ENCODE data around the gene ADAMTS2. TPM values are rescaled to one million over a fixed set of nuclear protein-coding genes. Genes with fewer than 3 reads are reported as not detected.

ADAMTS2 gene
- total RNA-seq, 1 experiment from 2014 or later: not detected

GRCh38 chr5:179254638-179255271, 90.5 kb downstream of the ADAMTS2 start:
- no peak for DNase-seq
- H3K27ac ChIP-seq: no peak overlapping the region
- no peaks in the 10 kb centered on the region for H3K27me3 ChIP-seq
- no peaks in the 10 kb centered on the region for H3K9me3 ChIP-seq (replicated peaks)
- no peaks in the 10 kb centered on the region for H3K36me3 ChIP-seq
- H3K4me1 ChIP-seq: no peaks in the 10 kb centered on the region
- H3K4me3 ChIP-seq: no peak overlapping the region

- DNase-seq: no peak
- H3K27me3 ChIP-seq: no peaks in the 10 kb centered on the region
- H3K27ac ChIP-seq: no peak overlapping the region
- no peaks in the 10 kb centered on the region for H3K9me3 ChIP-seq (replicated peaks)
- H3K4me3 ChIP-seq: no peak overlapping the region
- no peaks in the 10 kb centered on the region for H3K36me3 ChIP-seq
- H3K4me1 ChIP-seq: no peaks in the 10 kb centered on the region
Measured at GRCh38 chr5:179253730-179254129, 91.5 kb downstream of the ADAMTS2 start.

- Histone ChIP-seq H3K4me3 (no peak overlapping the region), H3K9me3 (replicated peaks) (no peaks in the 10 kb centered on the region), H3K36me3 (no peaks in the 10 kb centered on the region), H3K27me3 (no peaks in the 10 kb centered on the region), H3K4me1 (no peaks in the 10 kb centered on the region), H3K27ac (no peak overlapping the region)
- no peak for DNase-seq
Measured at GRCh38 chr5:179251276-179251969, 93.8 kb downstream of the ADAMTS2 start.

GRCh38 chr5:179250561-179251225, 94.6 kb downstream of the ADAMTS2 start:
- no peak for DNase-seq
- Histone ChIP-seq H3K4me3 (no peak overlapping the region), H3K4me1 (no peaks in the 10 kb centered on the region), H3K27me3 (no peaks in the 10 kb centered on the region), H3K9me3 (replicated peaks) (no peaks in the 10 kb centered on the region), H3K27ac (no peak overlapping the region), H3K36me3 (no peaks in the 10 kb centered on the region)

DNA sequence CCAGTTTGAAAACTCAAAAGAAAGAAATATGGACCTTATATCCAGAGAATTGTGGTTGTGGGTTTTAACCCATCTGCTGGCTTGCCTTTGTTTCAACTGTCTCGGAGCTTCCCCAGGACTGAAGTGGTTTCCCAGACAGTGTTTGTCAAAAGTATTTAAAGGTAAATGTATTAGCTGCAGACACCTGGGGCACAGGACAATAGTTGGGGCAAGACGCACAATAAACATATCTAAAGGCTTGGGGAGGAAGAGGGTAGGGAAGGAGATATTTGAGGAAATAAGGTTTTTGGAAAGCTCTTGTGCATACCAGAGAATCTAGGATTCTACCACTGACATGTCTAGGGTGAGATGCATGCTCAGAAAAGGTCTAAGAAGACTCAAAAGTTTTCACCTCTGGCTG, 99.0 kb downstream of the ADAMTS2 start:
- no peak overlapping the region for H3K4me3 ChIP-seq
- H3K4me1 ChIP-seq: no peaks in the 10 kb centered on the region
- H3K36me3 ChIP-seq: no peaks in the 10 kb centered on the region
- no peaks in the 10 kb centered on the region for H3K9me3 ChIP-seq (replicated peaks)
- DNase-seq: no peak
- H3K27ac ChIP-seq: no peak overlapping the region
- no peaks in the 10 kb centered on the region for H3K27me3 ChIP-seq

GRCh38 chr5:179245031-179245430, 100.2 kb downstream of the ADAMTS2 start:
- H3K4me1 ChIP-seq: no peaks in the 10 kb centered on the region
- H3K27me3 ChIP-seq: no peaks in the 10 kb centered on the region
- no peak overlapping the region for H3K27ac ChIP-seq
- H3K9me3 ChIP-seq (replicated peaks): no peaks in the 10 kb centered on the region
- no peak overlapping the region for H3K4me3 ChIP-seq
- no peaks in the 10 kb centered on the region for H3K36me3 ChIP-seq
- no peak for DNase-seq

DNA sequence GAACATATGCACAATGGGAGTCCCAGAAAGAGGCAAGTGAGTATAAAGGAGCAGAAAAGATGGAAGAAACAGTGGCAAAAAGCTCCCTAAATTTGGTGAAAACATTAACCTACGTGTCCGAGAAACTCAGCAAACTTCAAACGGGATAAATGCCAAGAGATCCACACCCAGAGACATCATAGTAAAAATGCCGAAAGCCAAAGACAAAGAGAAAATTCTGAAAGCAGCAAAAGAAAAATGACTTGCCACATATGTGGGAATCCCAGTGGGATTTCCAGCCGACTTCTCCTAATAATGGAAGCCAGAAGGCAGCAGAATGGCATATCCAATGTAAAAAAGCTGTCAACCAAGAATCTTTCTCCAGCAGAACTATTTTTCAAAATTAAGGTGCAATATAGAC, 101.2 kb downstream of the ADAMTS2 start:
- H3K27ac ChIP-seq: no peak overlapping the region
- H3K9me3 ChIP-seq (replicated peaks): no peaks in the 10 kb centered on the region
- H3K4me3 ChIP-seq: no peak overlapping the region
- no peaks in the 10 kb centered on the region for H3K27me3 ChIP-seq
- H3K36me3 ChIP-seq: no peaks in the 10 kb centered on the region
- no peaks in the 10 kb centered on the region for H3K4me1 ChIP-seq
- no peak for DNase-seq

DNA sequence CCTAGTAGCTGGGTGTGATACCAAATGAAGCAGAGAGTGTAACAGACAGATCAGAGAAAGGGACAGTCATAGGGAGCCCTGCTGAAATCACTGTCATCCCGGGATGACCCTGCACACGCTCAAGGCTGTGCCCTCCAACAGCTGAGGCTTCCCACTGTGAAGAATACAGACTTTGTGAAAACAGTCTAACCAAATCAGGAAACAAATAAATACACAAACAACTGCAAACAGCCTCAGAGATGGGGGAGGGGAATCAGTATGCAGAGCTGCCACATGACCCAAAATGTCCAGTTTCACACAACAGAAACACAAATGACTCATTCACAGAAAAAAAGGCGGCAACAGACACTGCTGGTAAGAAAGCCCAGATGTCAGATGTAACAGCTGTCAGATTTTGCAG, 101.9 kb downstream of the ADAMTS2 start:
- H3K27me3 ChIP-seq: no peaks in the 10 kb centered on the region
- H3K4me3 ChIP-seq: no peak overlapping the region
- no peaks in the 10 kb centered on the region for H3K4me1 ChIP-seq
- no peak overlapping the region for H3K27ac ChIP-seq
- peak in 1 of 2 experiments; percentile 18 for DNase-seq
- H3K9me3 ChIP-seq (replicated peaks): no peaks in the 10 kb centered on the region
- no peaks in the 10 kb centered on the region for H3K36me3 ChIP-seq

DNA sequence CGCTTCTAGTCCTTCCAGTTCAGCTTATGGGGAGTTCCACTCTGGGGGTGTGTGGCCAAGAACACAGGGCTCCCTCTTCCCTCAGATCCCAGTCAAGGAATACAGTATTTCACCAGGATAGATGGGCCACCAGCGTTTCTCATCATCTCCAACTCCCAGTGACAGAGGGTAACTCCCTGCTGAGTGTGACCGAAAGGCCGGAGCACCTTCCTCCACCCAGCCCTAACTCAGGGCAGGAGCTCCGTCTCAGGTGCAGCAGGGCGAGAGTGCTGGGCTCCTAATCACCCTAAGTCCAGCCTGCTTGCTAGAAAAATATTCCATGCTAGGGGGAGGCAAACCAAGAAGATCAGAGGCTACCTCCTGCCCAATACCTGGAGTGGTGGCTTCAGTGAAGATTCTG, 102.6 kb downstream of the ADAMTS2 start:
- no peaks in the 10 kb centered on the region for H3K27me3 ChIP-seq
- H3K9me3 ChIP-seq (replicated peaks): no peaks in the 10 kb centered on the region
- H3K27ac ChIP-seq: no peak overlapping the region
- no peaks in the 10 kb centered on the region for H3K4me1 ChIP-seq
- no peak for DNase-seq
- H3K4me3 ChIP-seq: no peak overlapping the region
- no peaks in the 10 kb centered on the region for H3K36me3 ChIP-seq

- no peak for DNase-seq
- H3K4me3 ChIP-seq: no peak overlapping the region
- H3K4me1 ChIP-seq: no peaks in the 10 kb centered on the region
- H3K27ac ChIP-seq: no peak overlapping the region
- H3K36me3 ChIP-seq: no peaks in the 10 kb centered on the region
- no peaks in the 10 kb centered on the region for H3K27me3 ChIP-seq
- H3K9me3 ChIP-seq (replicated peaks): no peaks in the 10 kb centered on the region
Measured at GRCh38 chr5:179241764-179242370, 103.4 kb downstream of the ADAMTS2 start.

DNA sequence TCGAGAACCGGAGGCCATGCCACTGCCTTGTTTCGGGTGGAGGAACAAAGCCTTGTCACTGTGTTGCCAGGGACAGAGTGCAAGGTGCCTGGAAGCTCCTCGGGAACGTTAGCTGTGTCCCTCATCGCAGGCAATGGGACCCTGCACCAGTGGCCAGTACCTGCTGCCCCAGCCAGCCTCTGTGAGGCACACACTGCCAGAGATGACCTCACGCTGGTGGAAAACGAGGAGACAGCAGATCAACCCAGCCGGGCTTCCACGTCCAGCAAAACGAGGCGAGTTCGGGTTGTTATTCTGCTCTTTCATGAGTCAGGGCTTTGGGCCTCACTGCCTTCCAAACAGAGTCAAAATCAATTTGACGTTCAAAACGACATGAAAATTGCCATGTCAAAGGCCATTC, 104.1 kb downstream of the ADAMTS2 start:
- H3K9me3 ChIP-seq (replicated peaks): no peaks in the 10 kb centered on the region
- no peak for DNase-seq
- no peaks in the 10 kb centered on the region for H3K27me3 ChIP-seq
- H3K4me1 ChIP-seq: no peaks in the 10 kb centered on the region
- H3K27ac ChIP-seq: no peak overlapping the region
- H3K36me3 ChIP-seq: no peaks in the 10 kb centered on the region
- H3K4me3 ChIP-seq: no peak overlapping the region

DNA sequence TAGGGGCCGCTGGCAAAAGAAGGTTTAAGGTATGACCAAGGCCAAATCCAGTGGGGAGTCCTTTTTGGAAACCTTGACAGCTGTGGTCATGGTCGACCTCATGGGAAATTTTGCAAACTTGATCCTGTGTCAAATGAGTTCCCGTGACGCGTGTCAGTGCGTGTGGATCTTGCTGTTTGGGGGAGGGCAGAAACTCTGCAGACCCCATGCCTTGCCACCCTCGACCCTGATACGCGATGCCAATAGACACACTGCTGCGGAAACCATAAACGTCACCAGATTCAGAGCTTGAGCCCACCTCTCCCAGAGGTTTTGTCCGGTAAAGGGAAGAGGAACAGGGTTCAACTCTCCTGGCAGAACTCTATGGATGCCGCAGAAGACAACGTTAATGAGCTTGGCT, 104.7 kb downstream of the ADAMTS2 start:
- no peaks in the 10 kb centered on the region for H3K36me3 ChIP-seq
- DNase-seq: no peak
- no peaks in the 10 kb centered on the region for H3K4me1 ChIP-seq
- no peaks in the 10 kb centered on the region for H3K27me3 ChIP-seq
- H3K27ac ChIP-seq: no peak overlapping the region
- no peaks in the 10 kb centered on the region for H3K9me3 ChIP-seq (replicated peaks)
- H3K4me3 ChIP-seq: no peak overlapping the region

DNA sequence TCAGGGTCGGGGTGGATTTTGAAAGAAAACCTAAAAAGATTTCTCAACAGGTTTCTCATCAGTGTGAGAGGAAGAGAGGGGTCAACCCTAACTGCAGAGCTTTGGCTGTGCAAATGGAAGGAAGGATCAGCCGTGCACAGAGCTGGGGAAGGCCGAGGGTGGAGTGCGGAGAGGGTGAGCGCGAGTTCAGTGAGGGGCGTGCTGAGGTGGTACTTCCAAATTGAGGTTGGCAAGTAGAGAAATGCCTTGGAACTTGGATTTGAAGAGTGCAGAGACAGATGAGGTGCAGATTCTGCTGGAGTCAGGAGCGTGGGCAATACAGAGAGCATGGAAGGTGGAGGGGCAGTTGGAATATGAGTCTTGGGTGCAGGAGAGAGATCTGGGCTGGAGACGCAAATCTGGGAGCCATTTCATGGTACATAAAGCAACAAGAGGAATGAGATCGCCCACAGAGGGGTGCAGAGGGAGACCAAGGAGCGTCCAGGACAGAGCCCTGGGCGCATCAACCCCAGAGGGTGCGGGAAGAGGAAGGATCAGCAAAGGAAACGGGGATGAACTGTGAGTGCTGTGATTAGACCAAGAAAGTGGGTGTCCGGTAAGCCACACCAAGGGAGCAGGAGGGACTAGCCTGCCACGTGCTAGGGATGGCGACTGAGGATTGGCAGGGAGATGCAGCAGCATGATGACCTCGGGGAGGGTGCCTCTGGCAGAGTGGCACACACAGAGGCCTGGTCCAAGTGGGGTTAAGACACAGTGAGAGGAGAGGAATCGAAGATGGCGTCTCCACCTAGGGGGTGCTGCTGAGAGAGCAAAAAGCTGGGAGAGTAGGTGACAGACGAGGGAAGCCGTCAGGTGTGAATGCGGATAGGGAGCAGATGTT, 105.8 kb downstream of the ADAMTS2 start:
- H3K27me3 ChIP-seq: no peaks in the 10 kb centered on the region
- H3K4me3 ChIP-seq: no peak overlapping the region
- H3K36me3 ChIP-seq: no peaks in the 10 kb centered on the region
- H3K9me3 ChIP-seq (replicated peaks): no peaks in the 10 kb centered on the region
- H3K4me1 ChIP-seq: no peaks in the 10 kb centered on the region
- H3K27ac ChIP-seq: no peak overlapping the region
- no peak for DNase-seq

DNA sequence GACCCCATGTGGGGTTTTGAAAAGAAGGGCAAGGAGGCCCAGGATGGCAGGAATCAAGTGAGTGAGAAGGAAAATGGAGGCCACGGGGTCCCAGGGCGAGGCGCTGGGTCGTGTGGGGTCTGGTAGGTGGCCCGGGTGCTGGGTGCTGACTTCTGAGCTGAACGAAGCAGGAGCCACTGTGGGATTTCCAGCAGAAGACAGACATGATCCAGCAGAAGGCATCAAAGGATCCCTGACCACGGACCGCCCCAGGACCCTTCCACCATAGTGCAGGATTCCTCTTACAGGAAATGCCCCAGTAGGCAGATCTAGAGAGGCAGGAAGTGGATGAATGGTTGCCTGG, 106.7 kb downstream of the ADAMTS2 start:
- H3K9me3 ChIP-seq (replicated peaks): no peaks in the 10 kb centered on the region
- DNase-seq: no peak

More for the DNA sequence above, 106.7 kb downstream of the ADAMTS2 start:
- Histone ChIP-seq H3K27me3 (no peaks in the 10 kb centered on the region), H3K4me3 (no peak overlapping the region), H3K27ac (no peak overlapping the region), H3K36me3 (no peaks in the 10 kb centered on the region), H3K4me1 (no peaks in the 10 kb centered on the region)
